Liver (tissue), 9 donors: Measurements from ENCODE around the gene CEACAM21. TPM values are rescaled to one million over a fixed set of nuclear protein-coding genes. Genes with fewer than 3 reads are reported as not detected.

Experiments used
- DNase-seq: peaks from one replicate; pipeline ENCODE4 v3.0.0-alpha.2; 2017; ENCODE audit warnings: low spot score
- H3K27ac ChIP-seq, 2 donors: one replicate each; pipeline ENCODE4 v1.7.0; 2013; ENCODE audit warnings: inconsistent platforms in 2 of 2, low read length in 2 of 2, control low read depth in 1 of 2, low read depth in 1 of 2, mild to moderate bottlenecking in 1 of 2
- H3K27me3 ChIP-seq, 4 donors: one replicate each; pipeline versions ENCODE4 v1.6.1 to v1.7.0; 2013; ENCODE audit warnings: low read length in 3 of 4, inconsistent platforms in 1 of 4, mild to moderate bottlenecking in 1 of 4, moderate library complexity in 1 of 4; ENCODE audit not compliant: control insufficient read depth in 4 of 4, insufficient read depth in 4 of 4
- H3K36me3 ChIP-seq, 4 donors: one replicate each; pipeline versions ENCODE4 v1.6.1 to v1.7.0; 2013; ENCODE audit warnings: low read length in 3 of 4, mild to moderate bottlenecking in 3 of 4, low read depth in 1 of 4, moderate library complexity in 1 of 4; ENCODE audit not compliant: control insufficient read depth in 4 of 4, insufficient read depth in 3 of 4
- H3K4me1 ChIP-seq, 4 donors: one replicate each; pipeline versions ENCODE4 v1.6.1 to v1.7.0; 2013; ENCODE audit warnings: low read length in 3 of 4, mild to moderate bottlenecking in 3 of 4, moderate library complexity in 1 of 4; ENCODE audit not compliant: control insufficient read depth in 4 of 4, insufficient read depth in 4 of 4
- H3K4me3 ChIP-seq, 3 donors: one replicate each; pipeline versions ENCODE4 v1.6.1 to v1.7.0; 2013; ENCODE audit warnings: low read length in 3 of 3, control low read depth in 1 of 3, low read depth in 1 of 3, mild to moderate bottlenecking in 1 of 3
- H3K9ac ChIP-seq, 2 donors: one replicate each; pipeline ENCODE4 v1.7.0; 2013; ENCODE audit warnings: low read length in 2 of 2, mild to moderate bottlenecking in 2 of 2, moderate library complexity in 2 of 2, control low read depth in 1 of 2, low read depth in 1 of 2
- H3K9me3 ChIP-seq, 4 donors: one replicate each; pipeline versions ENCODE4 v1.6.1 to v1.7.0; 2013; ENCODE audit warnings: low read length in 3 of 4; ENCODE audit not compliant: control insufficient read depth in 4 of 4
- CTCF ChIP-seq: fragments of 150-350 bp; IDR thresholded peaks from 2 replicates; pipeline ENCODE4 v1.5.1; 2017; ENCODE audit warnings: improper control_type of control experiment, low read depth, low read length; ENCODE audit not compliant: missing input control
- EGR1 ChIP-seq, 2 donors: IDR thresholded peaks; 2 replicates each; pipeline ENCODE4 v1.6.1; 2016 to 2018; ENCODE audit warnings: antibody characterized with exemption in 2 of 2, low read depth in 2 of 2
- FOXA1 ChIP-seq: IDR thresholded peaks from 2 replicates; pipeline ENCODE4 v1.6.1; 2016; ENCODE audit warnings: antibody characterized with exemption
- FOXA2 ChIP-seq: IDR thresholded peaks from 2 replicates; pipeline ENCODE4 v1.6.1; 2016; ENCODE audit warnings: antibody characterized with exemption
- GABPA ChIP-seq, 2 donors: IDR thresholded peaks in 1 of 2; conservative IDR thresholded peaks in 1 of 2; 2 replicates each; pipeline ENCODE4 v1.6.1; 2016; ENCODE audit warnings: antibody characterized with exemption in 2 of 2, mild to moderate bottlenecking in 1 of 2, moderate library complexity in 1 of 2
- HNF4A ChIP-seq, 2 donors: conservative IDR thresholded peaks; 2 replicates each; pipeline ENCODE4 v1.6.1; 2016; ENCODE audit warnings: antibody characterized with exemption in 2 of 2, mild to moderate bottlenecking in 2 of 2
- HNF4G ChIP-seq: IDR thresholded peaks from 2 replicates; pipeline ENCODE4 v1.6.1; 2016; ENCODE audit warnings: antibody characterized with exemption
- JUND ChIP-seq, 2 donors: IDR thresholded peaks; 2 replicates each; pipeline ENCODE4 v1.6.1; 2016; ENCODE audit warnings: antibody characterized with exemption in 2 of 2
- NR2F2 ChIP-seq: IDR thresholded peaks from 2 replicates; pipeline ENCODE4 v1.6.1; 2016; ENCODE audit warnings: antibody characterized with exemption
- RAD21 ChIP-seq, 2 donors: IDR thresholded peaks; 2 replicates each; pipeline ENCODE4 v1.6.1; 2016; ENCODE audit warnings: antibody characterized with exemption in 2 of 2, mild to moderate bottlenecking in 2 of 2
- RXRA ChIP-seq, 2 donors: IDR thresholded peaks; 2 replicates each; pipeline ENCODE4 v1.6.1; 2017 to 2018; ENCODE audit warnings: antibody characterized with exemption in 2 of 2, mild to moderate bottlenecking in 1 of 2
- TAF1 ChIP-seq: conservative IDR thresholded peaks from 2 replicates; pipeline ENCODE4 v1.6.1; 2016; ENCODE audit warnings: antibody characterized with exemption, mild to moderate bottlenecking
- WGBS: extraction: QIAGEN DNeasy Blood & Tissue Kit; methylation state at CpG from one replicate; pipeline ENCODE4 v1.1.7; 2013; 5-methylcytosine and 5-hydroxymethylcytosine counted together
- polyA plus RNA-seq, 2 donors: library from polyadenylated mRNA; stranded (reverse) in 1 of 2; unstranded in 1 of 2; fragments of 200-250 nt in 1 of 2; fragments of >200 nt in 1 of 2; fragmentation: Nextera tagmentation in 1 of 2; extraction: Ambion mirVana in 1 of 2; gene quantifications; one replicate each; pipeline versions ENCODE4 v1.2.1 to v1.2.3, GENCODE V29; 2013 to 2015
- total RNA-seq, 2 donors: library from RNA; depleted of rRNA; stranded (reverse); fragments of >200 nt; gene quantifications; one replicate each; pipeline ENCODE4 v1.2.3, GENCODE V29; 2014
- TF ChIP-seq, protein P1 (sequence below): IDR thresholded peaks from 2 replicates; pipeline ENCODE4 v1.6.1; 2016; ENCODE audit warnings: antibody characterized with exemption
- TF ChIP-seq, protein P2 (sequence below): IDR thresholded peaks from 2 replicates; pipeline ENCODE4 v1.6.1; 2016; ENCODE audit warnings: antibody characterized with exemption
- TF ChIP-seq, protein P3 (sequence below): IDR thresholded peaks from 2 replicates; pipeline ENCODE4 v1.6.1; 2016; ENCODE audit warnings: antibody characterized with exemption
- donor health status: healthy.
- donor health status: healthy.
- donor health status: healthy.
- donor health status: healthy.
- donor health status: healthy.

The CEACAM21 gene
- total and polyA plus RNA-seq, 4 donors = 0.58 to 2.5 (median 1.8) TPM

GRCh38 chr19:41607668-41608067 is 31.7 kb downstream of the CEACAM21 start (continued):
- TF ChIP-seq NR2F2 = no peak
- TF ChIP-seq, protein P1, sequence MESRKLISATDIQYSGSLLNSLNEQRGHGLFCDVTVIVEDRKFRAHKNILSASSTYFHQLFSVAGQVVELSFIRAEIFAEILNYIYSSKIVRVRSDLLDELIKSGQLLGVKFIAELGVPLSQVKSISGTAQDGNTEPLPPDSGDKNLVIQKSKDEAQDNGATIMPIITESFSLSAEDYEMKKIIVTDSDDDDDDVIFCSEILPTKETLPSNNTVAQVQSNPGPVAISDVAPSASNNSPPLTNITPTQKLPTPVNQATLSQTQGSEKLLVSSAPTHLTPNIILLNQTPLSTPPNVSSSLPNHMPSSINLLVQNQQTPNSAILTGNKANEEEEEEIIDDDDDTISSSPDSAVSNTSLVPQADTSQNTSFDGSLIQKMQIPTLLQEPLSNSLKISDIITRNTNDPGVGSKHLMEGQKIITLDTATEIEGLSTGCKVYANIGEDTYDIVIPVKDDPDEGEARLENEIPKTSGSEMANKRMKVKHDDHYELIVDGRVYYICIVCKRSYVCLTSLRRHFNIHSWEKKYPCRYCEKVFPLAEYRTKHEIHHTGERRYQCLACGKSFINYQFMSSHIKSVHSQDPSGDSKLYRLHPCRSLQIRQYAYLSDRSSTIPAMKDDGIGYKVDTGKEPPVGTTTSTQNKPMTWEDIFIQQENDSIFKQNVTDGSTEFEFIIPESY = no peak

DNA sequence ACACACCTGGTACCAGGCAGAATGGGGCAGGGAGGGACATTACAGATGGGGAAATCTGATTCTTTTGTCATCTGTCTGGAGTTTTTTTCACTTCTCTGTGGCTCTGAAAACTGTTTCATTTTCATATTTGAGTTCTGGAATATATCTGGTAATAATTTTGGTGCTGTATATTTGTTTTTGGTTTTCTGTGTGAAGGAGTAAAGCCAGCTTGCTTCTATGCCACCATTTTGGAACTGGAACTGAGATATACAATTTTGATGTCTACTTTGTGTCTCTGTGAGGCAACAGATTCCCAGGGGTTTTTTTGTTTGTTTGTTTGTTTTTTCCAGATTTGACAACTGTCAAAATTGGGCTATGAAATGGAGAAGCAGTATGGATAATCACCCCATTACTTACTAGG is 34.8 kb downstream of the CEACAM21 start:
- H3K27me3 ChIP-seq = no peaks in the 10 kb centered on the region
- TF ChIP-seq NR2F2 (no peak), EGR1 (IDR thresholded peaks at IDR 0.05; ENCODE audit: low read depth in 2 of 2) (no peak), HNF4G (no peak), RXRA (IDR thresholded peaks at IDR 0.05) (no peak), FOXA2 (no peak), TAF1 (no peak), FOXA1 (no peak), HNF4A (conservative IDR thresholded peaks at IDR 0.05) (no peak), JUND (IDR thresholded peaks at IDR 0.05) (no peak), GABPA (IDR thresholded peaks at IDR 0.05 in 1 of 2, conservative IDR thresholded peaks at IDR 0.05 in 1 of 2) (no peak), RAD21 (IDR thresholded peaks at IDR 0.05) (no peak), CTCF (no peak)
- TF ChIP-seq, protein P1 = no peak
- TF ChIP-seq, protein P2, sequence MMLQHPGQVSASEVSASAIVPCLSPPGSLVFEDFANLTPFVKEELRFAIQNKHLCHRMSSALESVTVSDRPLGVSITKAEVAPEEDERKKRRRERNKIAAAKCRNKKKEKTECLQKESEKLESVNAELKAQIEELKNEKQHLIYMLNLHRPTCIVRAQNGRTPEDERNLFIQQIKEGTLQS = no peak
- TF ChIP-seq, protein P3, sequence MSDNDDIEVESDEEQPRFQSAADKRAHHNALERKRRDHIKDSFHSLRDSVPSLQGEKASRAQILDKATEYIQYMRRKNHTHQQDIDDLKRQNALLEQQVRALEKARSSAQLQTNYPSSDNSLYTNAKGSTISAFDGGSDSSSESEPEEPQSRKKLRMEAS = no peak
- H3K4me3 ChIP-seq = no peak overlapping the region
- no peak overlapping the region for H3K9ac ChIP-seq
- no peaks in the 10 kb centered on the region for H3K36me3 ChIP-seq
- no peak for DNase-seq
- no peak overlapping the region for H3K27ac ChIP-seq
- no peaks in the 10 kb centered on the region for H3K9me3 ChIP-seq
- H3K4me1 ChIP-seq = no peaks in the 10 kb centered on the region

- Histone ChIP-seq H3K27me3 (no peaks in the 10 kb centered on the region), H3K36me3 (no peaks in the 10 kb centered on the region), H3K9me3 (no peaks in the 10 kb centered on the region), H3K27ac (no peak overlapping the region), H3K9ac (no peak overlapping the region), H3K4me3 (no peak overlapping the region), H3K4me1 (no peaks in the 10 kb centered on the region)
- TF ChIP-seq RXRA (IDR thresholded peaks at IDR 0.05) = no peak
- no peak for TF ChIP-seq NR2F2
- no peak for TF ChIP-seq RAD21 (IDR thresholded peaks at IDR 0.05)
- no peak for TF ChIP-seq FOXA1
- no peak for TF ChIP-seq TAF1
- TF ChIP-seq EGR1 (IDR thresholded peaks at IDR 0.05; ENCODE audit: low read depth in 2 of 2) = no peak
- DNase-seq = no peak
- 58% methylated on average over 4 of the region's 4 CpGs for WGBS
Observed at GRCh38 chr19:41612483-41612882, 36.5 kb downstream of the CEACAM21 start.
